Measurements from ENCODE around the gene TNFRSF12A.
"Not testable (repeated sequence)": the region's sequence is repeated elsewhere in the genome, so short reads cannot be mapped to it uniquely, and the experiment has no call there.

Gene TNFRSF12A

GRCh38 chr16:3051494-3051893 lies 31.3 kb downstream of the TNFRSF12A start:
- DNase-seq, result no peak

- DNase-seq, result not testable (repeated sequence)
These were observed 32.6 kb downstream of the TNFRSF12A start for GRCh38 chr16:3052571-3053329.

GRCh38 chr16:3053330-3053710 lies 33.2 kb downstream of the TNFRSF12A start:
- DNase-seq, result not testable (repeated sequence)

GRCh38 chr16:3054965-3055733 lies 35.0 kb downstream of the TNFRSF12A start:
- DNase-seq, result no peak

- DNase-seq, result not testable (repeated sequence)
These were observed 35.6 kb downstream of the TNFRSF12A start for GRCh38 chr16:3055734-3056115.

GRCh38 chr16:3056336-3057180 lies 36.4 kb downstream of the TNFRSF12A start:
- DNase-seq, result no peak

- no peak for DNase-seq
These were observed 37.3 kb downstream of the TNFRSF12A start for GRCh38 chr16:3057181-3058138.

- peak; percentile 45 for DNase-seq
These were observed 38.2 kb downstream of the TNFRSF12A start for GRCh38 chr16:3058139-3059030.

GRCh38 chr16:3059041-3059722 lies 39.0 kb downstream of the TNFRSF12A start:
- peak; percentile 85 for DNase-seq

- no peak for DNase-seq
These were observed 39.6 kb downstream of the TNFRSF12A start for GRCh38 chr16:3059723-3060242.

GRCh38 chr16:3060339-3061127 lies 40.4 kb downstream of the TNFRSF12A start:
- DNase-seq, result no peak

- no peak for DNase-seq
These were observed 42.4 kb downstream of the TNFRSF12A start for GRCh38 chr16:3062553-3062952.

- DNase-seq, result no peak
These were observed 43.6 kb downstream of the TNFRSF12A start for GRCh38 chr16:3063625-3064386.

- DNase-seq, result peak; percentile 60
These were observed 45.0 kb downstream of the TNFRSF12A start, which contains the start of gene IL32 for GRCh38 chr16:3065069-3065741. TSS of gene IL32 (plus strand) at chr16:3065640. CDS start at chr16:3065812, 172 bp downstream.

- DNase-seq, result no peak
These were observed 45.7 kb downstream of the TNFRSF12A start for GRCh38 chr16:3065742-3066439.

GRCh38 chr16:3066440-3066748 lies 46.2 kb downstream of the TNFRSF12A start:
- DNase-seq, result no peak

GRCh38 chr16:3068487-3068886 lies 48.3 kb downstream of the TNFRSF12A start:
- no peak for DNase-seq
